ENCODE results near the gene PPP2R5C.
"Not testable (repeated sequence)": the region's sequence is repeated elsewhere in the genome, so short reads cannot be mapped to it uniquely, and the experiment has no call there.

PPP2R5C gene

DNA sequence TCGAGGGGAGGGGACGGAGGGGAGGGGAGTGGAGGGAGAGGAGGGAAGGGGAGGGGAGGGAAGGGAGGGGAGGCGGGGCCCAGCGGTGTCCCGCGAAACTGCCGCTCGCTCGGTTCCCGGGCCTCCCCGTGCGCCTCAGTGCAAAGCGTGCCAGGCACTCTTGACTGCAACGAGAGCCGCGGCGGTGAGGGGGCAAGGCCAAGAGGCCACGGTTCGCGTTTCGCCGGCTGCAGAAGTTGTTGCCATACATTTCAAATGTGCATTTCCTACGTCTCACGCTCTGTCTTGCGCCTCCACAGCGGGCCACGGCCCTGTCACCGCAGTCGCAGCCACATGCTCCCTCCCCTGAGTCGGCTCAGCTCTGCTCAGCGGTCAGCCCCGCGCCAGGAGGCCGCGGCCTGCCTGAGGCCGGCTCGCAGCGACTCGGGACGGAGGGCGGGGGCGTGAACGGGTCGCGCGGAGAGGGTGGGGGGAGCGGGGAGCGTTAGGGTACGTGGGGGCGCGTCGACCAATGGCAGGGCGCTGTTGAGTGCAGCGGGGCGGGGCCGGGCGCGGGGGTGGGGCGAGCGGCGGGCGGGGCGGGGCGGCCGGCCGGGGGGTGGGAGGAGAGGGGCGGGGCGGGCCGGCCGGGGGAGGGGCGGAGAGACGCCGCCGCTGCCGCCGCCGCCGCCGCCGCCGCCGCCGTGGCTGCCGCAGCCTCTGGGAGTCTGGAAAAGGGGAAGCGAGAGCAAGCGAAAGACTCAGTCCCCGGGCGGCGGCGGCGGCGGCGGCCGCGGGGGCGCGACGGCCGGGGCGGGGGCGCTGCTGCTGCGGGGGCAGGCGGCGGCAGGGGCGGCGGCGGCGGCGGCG, at the start of gene PPP2R5C:
TSS of gene PPP2R5C (plus strand) at position 678 of the 849 bp plus-strand sequence. CDS start 185 bp downstream, outside the sequence.
- DNase-seq: peak; percentile 96

DNA sequence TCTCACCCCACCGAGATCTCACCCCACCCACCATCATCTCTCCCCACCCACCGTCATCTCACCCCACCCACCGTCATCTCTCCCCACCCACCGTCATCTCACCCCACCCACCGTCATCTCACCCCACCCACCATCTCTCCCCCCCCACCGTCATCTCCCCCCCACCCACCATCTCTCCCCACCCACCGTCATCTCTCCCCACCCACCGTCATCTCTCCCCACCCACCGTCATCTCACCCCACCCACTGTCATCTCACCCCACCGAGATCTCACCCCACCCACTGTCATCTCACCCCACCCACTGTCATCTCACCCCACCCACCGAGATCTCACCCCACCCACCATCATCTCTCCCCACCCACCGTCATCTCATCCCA, 49.7 kb upstream of the PPP2R5C start:
- not testable (repeated sequence) for DNase-seq

DNA sequence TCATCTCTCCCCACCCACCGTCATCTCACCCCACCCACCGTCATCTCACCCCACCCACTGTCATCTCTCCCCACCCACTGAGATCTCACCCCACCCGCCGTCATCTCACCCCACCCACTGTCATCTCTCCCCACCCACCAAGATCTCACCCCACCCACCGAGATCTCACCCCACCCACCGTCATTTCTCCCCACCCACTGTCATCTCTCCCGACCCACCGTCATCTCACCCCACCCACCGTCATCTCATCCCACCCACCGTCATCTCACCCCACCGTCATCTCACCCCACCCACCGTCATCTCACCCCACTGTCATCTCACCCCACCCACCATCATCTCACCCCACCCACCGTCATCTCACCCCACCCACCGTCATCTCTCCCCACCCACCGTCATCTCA, 49.2 kb upstream of the PPP2R5C start:
- DNase-seq: not testable (repeated sequence)

- not testable (repeated sequence) for DNase-seq
These were observed 48.4 kb upstream of the PPP2R5C start for GRCh38 chr14:101713091-101713490.

DNA sequence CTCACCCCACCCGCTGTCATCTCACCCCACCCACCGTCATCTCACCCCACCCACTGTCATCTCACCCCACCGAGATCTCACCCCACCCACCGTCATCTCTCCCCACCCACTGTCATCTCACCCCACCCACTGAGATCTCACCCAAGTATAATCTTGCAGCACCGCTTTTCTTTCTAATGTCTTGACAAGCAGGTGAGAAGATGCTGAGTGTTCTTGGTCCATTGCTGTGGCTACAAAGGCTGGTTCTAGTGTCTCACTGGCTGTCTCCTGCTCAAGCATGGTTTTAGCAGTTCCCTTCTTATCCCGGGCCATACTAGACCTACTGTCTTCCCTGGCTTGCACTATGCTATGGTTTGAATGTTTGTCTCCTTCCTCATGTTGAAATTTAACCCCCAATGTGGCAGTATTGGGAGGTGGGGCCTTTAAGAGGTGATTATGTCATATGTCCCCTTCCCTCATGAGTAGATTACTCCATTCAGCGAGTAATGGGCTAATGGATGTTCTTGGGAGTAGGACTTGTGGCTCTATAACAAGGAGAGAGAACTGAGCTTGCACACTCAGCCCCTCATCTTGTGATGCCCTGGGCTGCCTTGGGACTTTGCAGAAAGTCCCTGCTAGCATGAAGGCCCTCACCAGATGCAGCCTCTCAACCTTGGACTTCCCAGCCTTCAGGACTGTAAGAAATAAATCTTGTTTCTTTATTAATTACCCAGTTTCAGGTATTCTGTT, 47.7 kb upstream of the PPP2R5C start:
- DNase-seq: no peak

GRCh38 chr14:101714394-101714793, 47.1 kb upstream of the PPP2R5C start:
- no peak for DNase-seq

- no peak for DNase-seq
These were observed 46.1 kb upstream of the PPP2R5C start for GRCh38 chr14:101715210-101716076.

DNA sequence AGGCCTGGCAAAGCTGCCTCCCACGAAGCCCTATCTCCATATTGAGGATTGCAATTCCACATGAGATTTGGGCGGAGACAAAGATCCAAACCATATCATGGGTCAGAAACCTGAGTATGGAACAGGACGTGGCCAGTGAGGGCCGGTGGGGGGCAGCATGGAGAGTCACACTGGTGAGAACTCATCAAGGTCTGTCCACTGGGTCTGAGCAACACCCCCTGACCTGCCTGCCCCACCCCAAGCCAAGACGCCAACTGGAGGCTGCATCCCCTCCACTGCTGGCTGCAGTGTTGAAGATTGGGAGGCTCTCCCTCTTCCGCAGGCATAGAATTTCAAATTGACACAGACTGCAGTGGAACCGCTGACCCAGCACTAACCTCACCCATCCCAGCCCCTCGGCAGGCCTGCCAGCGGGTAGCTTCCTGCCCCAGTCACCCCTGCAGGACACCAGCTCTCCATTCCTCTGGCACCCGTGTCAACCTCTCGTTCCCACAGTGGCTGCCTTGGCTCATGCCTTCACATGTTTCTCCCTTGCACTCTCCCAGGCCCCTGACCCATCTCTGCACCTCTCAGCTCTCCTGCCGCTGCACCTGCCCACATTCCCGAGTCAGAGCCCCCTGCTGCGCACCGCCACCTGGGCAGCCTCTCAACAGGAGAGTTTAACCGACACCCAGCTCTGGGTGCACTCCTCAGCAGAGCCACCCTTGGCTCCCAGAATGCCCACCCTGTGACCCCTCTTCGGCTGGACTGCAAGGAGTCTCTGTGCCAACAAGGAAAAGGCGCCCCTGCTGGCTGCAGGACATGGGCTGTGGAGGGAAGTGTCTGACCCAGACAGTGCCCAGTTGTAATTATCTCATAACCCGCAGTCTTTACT, 45.2 kb upstream of the PPP2R5C start:
- DNase-seq: no peak

DNA sequence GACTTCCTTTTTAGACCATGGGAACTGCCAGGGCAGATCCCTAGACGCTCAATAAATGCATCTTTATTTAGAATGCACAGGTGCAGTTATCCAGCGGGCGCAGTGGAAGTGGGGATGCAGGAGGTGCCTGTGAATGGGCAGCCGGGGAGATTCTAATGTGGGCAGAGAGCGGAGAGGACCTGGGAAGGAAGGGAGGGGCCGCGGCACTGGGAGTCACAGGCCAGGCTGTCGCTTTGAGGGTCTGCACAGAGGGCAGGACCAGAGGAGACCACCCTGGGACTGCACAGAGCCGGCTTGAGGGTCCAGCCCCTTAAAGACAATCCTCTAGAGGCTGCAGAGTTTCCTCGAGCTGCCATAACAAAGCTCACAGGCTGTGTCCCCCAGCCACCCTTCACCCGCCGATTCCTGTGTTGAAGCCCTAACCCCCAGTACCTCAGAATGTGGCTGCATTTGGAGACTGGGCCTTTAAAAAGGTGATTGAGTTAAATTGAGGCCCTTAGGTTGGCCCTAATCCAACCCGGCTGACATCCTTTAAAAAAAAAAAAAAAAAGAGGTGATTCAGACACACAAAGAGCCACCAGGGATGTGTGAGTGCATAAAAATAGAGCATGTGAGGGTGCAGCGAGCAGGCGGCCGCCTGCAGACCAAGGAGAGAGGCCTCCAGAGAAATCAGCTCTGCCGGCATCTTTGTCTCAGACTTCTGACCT, 44.4 kb upstream of the PPP2R5C start:
- no peak for DNase-seq

GRCh38 chr14:101717663-101718490, 43.6 kb upstream of the PPP2R5C start:
- DNase-seq: no peak

DNA sequence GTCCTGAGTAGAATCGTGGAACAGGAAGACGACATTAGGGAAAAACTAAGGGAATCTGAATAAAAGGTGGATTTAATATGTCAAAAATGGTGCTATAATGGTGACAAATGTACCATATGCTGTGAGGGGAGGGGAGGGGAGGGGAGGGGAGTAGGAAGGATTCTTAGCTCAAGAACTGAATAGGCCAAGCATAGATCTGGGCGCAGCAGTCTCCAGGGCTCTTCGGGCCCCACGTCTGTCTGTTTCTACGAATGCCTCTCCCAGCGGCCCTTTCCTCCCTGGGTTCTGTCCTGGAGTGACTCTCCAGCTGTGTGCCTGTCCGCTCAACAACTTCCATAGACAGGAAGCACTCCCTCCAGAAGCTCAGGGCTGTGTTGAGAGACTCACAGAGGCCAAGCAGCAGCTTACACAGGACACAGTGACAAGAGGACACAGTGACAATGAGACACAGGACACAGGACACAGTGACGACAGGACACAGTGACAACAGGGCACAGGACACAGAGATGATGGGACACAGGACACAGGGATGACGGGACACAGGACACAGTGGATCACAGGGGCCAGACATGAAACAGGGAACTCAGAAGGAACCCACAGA, 42.4 kb upstream of the PPP2R5C start:
- no peak for DNase-seq

GRCh38 chr14:101719708-101720107, 41.8 kb upstream of the PPP2R5C start:
- peak; percentile 45 for DNase-seq

DNA sequence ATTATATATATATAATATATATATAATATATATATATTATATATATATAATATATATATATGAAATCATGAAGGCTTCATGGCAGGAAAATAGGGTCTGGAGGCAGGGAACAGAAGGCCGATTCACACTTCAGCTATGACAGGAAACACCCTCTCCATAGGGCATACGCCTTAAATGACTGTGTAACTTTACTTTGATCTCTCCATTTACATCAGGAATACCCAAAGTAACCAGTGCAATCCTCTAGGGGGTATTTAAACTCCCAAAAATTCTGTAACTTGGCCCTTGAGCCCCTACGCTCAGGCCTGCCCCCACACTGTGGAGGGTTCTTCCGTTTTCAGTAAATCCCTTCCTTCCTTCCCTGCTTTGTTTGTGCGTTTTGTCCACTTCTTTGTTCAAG, 40.4 kb upstream of the PPP2R5C start:
- peak; percentile 36 for DNase-seq

- peak; percentile 90 for DNase-seq
These were observed 39.4 kb upstream of the PPP2R5C start for GRCh38 chr14:101721951-101722661.

- peak; percentile 27 for DNase-seq
These were observed 38.4 kb upstream of the PPP2R5C start for GRCh38 chr14:101723061-101723595.

- not testable (repeated sequence) for DNase-seq
These were observed 35.9 kb upstream of the PPP2R5C start for GRCh38 chr14:101725652-101726051.

DNA sequence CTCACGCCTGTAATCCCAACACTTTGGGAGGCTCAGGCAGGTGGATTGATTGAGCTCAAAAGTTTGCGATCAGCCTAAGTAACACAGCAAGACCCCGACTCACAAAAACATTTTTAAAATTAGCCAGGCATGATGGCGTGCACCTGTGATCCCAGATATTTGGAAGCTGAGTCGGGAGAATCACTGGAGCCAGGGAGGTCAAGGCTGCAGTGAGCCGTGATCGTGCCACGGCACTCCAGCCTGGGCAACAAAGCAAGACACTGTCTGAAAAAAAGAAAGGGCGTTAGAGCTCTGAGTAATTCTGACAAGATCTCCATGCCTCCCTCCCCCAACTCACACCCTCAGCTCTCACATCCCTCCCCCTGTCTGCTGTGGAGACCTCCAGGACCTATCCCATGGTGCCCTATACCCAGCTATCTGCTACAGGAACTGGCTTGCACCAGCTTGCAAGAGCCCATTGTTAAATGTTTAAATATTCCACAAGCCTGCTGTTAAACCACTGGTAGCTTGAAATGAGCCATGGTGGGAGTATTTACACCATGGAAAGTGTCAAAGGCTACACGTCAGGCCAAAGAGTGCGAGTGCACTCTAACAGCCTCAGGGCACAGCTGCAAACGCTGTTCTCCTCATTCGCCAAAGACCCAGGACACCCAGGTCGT, 35.1 kb upstream of the PPP2R5C start:
- peak; percentile 37 for DNase-seq

DNA sequence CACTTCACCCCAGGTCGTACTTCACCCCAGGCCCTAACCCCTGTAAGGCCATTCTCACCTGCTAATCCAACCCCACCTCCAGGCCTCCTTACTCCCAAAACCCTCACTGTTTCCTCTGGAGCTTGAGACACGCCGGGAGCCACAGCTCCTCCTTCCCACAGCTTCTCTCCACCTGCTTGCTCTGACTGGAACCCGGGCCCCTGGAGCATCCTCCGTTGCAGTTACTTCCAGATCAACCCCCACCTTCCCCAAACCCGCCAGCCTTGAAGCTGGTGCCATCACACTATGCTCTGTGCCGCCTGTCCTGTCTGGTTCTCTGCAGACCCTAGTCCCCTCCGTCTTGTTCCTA, 34.6 kb upstream of the PPP2R5C start:
- DNase-seq: peak; percentile 35
